H9 (cell line): ENCODE data around the gene STK32B. TPM values are rescaled to one million over a fixed set of nuclear protein-coding genes. Genes with fewer than 3 reads are reported as not detected.

Experiments
- DNase-seq: peaks from one replicate; pipeline ENCODE4 v3.0.0-alpha.2; 2017
- H2AFZ ChIP-seq: one replicate; pipeline ENCODE4 v1.6.1; 2013; ENCODE audit warnings: mild to moderate bottlenecking, low read length, control low read depth, moderate library complexity
- H2AK5ac ChIP-seq: 2 replicates; pipeline ENCODE4 v1.6.1; 2013; ENCODE audit warnings: low read length, control low read depth, mixed read lengths; ENCODE audit not compliant: insufficient read length
- H2BK120ac ChIP-seq: one replicate; pipeline ENCODE4 v1.6.1; 2013; ENCODE audit warnings: low read depth, mild to moderate bottlenecking, low read length, control low read depth, inconsistent platforms; ENCODE audit not compliant: poor library complexity, severe bottlenecking
- H2BK12ac ChIP-seq: 2 replicates; pipeline ENCODE4 v1.6.1; 2013; ENCODE audit warnings: low read length, control low read depth, mixed read lengths, low read depth; ENCODE audit not compliant: insufficient read length
- H2BK15ac ChIP-seq: 2 replicates; pipeline ENCODE4 v1.6.1; 2013; ENCODE audit warnings: low read depth, low read length, control low read depth
- H2BK20ac ChIP-seq: one replicate; pipeline ENCODE4 v1.6.1; 2013; ENCODE audit warnings: low read depth, mild to moderate bottlenecking, low read length, control low read depth, inconsistent platforms; ENCODE audit not compliant: poor library complexity, severe bottlenecking
- H2BK5ac ChIP-seq: 2 replicates; pipeline ENCODE4 v1.6.1; 2013; ENCODE audit warnings: low read length, control low read depth, mixed read lengths; ENCODE audit not compliant: insufficient read length
- H3K14ac ChIP-seq: 2 replicates; pipeline ENCODE4 v1.6.1; 2013; ENCODE audit warnings: low read length, control low read depth; ENCODE audit not compliant: insufficient read depth
- H3K18ac ChIP-seq: 2 replicates; pipeline ENCODE4 v1.6.1; 2013; ENCODE audit warnings: low read depth, mild to moderate bottlenecking, mixed read lengths, low read length, control low read depth; ENCODE audit not compliant: insufficient read length
- H3K23ac ChIP-seq: 2 replicates; pipeline ENCODE4 v1.6.1; 2013; ENCODE audit warnings: low read length, control low read depth, mixed read lengths, low read depth; ENCODE audit not compliant: insufficient read length
- H3K23me2 ChIP-seq: 2 replicates; pipeline ENCODE4 v1.6.1; 2013; ENCODE audit warnings: low read depth, mild to moderate bottlenecking, mixed read lengths, low read length, control low read depth; ENCODE audit not compliant: insufficient read length, poor library complexity, severe bottlenecking
- H3K27ac ChIP-seq: 2 replicates; pipeline ENCODE4 v1.5.1; 2013; ENCODE audit warnings: low read length, control low read depth, mixed read lengths, low read depth; ENCODE audit not compliant: insufficient read length
- H3K27me3 ChIP-seq: 2 replicates; pipeline ENCODE4 v1.6.1; 2013; ENCODE audit warnings: low read length, control low read depth, inconsistent platforms; ENCODE audit not compliant: insufficient read depth
- H3K4ac ChIP-seq: 2 replicates; pipeline ENCODE4 v1.6.1; 2013; ENCODE audit warnings: low read depth, mild to moderate bottlenecking, control low read depth, inconsistent platforms, low read length, moderate library complexity
- H3K4me1 ChIP-seq: 2 replicates; pipeline ENCODE4 v1.6.1; 2013; ENCODE audit warnings: low read length, control low read depth, inconsistent platforms; ENCODE audit not compliant: insufficient read depth
- H3K4me2 ChIP-seq: 2 replicates; pipeline ENCODE4 v1.6.1; 2013; ENCODE audit warnings: low read length, control low read depth, mixed read lengths; ENCODE audit not compliant: insufficient read length, insufficient read depth
- H3K56ac ChIP-seq: 2 replicates; pipeline ENCODE4 v1.6.1; 2013; ENCODE audit warnings: low read depth, mild to moderate bottlenecking, mixed read lengths, low read length, control low read depth; ENCODE audit not compliant: insufficient read length
- H3K79me1 ChIP-seq: 2 replicates; pipeline ENCODE4 v1.6.1; 2013; ENCODE audit warnings: low read depth, mild to moderate bottlenecking, moderate library complexity, low read length, control low read depth, inconsistent platforms; ENCODE audit not compliant: insufficient read depth, poor library complexity, severe bottlenecking
- H3K79me2 ChIP-seq: 2 replicates; pipeline ENCODE4 v1.6.1; 2013; ENCODE audit warnings: low read length, control low read depth, inconsistent platforms; ENCODE audit not compliant: insufficient read depth
- H3K9ac ChIP-seq: 2 replicates; pipeline ENCODE4 v1.6.1; 2013; ENCODE audit warnings: low read length, control low read depth, mixed read lengths; ENCODE audit not compliant: insufficient read length; ENCODE audit errors: extremely low read depth
- H3K9me3 ChIP-seq: one replicate; pipeline ENCODE4 v1.6.1; 2013; ENCODE audit warnings: low read depth, low read length, inconsistent platforms; ENCODE audit not compliant: control insufficient read depth
- H3T11ph ChIP-seq: one replicate; pipeline ENCODE4 v1.6.1; 2013; ENCODE audit warnings: mild to moderate bottlenecking, low read length, control low read depth, inconsistent platforms
- H4K20me1 ChIP-seq: one replicate; pipeline ENCODE4 v1.6.1; 2013; ENCODE audit not compliant: control insufficient read depth, insufficient read length, insufficient read depth
- H4K5ac ChIP-seq: 2 replicates; pipeline ENCODE4 v1.6.1; 2013; ENCODE audit warnings: low read depth, mild to moderate bottlenecking, mixed read lengths, low read length, control low read depth; ENCODE audit not compliant: insufficient read length
- H4K8ac ChIP-seq: replicated peaks from 2 replicates; pipeline ENCODE4 v1.6.1; 2013; ENCODE audit warnings: low read length, control low read depth, mixed read lengths, low read depth; ENCODE audit not compliant: insufficient read length
- H4K91ac ChIP-seq: 2 replicates; pipeline ENCODE4 v1.6.1; 2013; ENCODE audit warnings: low read depth, mild to moderate bottlenecking, moderate library complexity, mixed read lengths, low read length, control low read depth; ENCODE audit not compliant: insufficient read length
- H3K27ac Mint-ChIP-seq, 3 experiments: 2 replicates in 2 of 3; 3 replicates in 1 of 3; pipeline ENCODE4 v1.8.0; 2020 to 2021; ENCODE audit warnings: mixed read lengths in 3 of 3, mild to moderate bottlenecking in 1 of 3, moderate library complexity in 1 of 3
- H3K27me3 Mint-ChIP-seq: 2 replicates; pipeline ENCODE4 v1.8.0; 2021; ENCODE audit warnings: low read depth, mild to moderate bottlenecking, moderate library complexity, mixed read lengths
- H3K36me3 Mint-ChIP-seq, 3 experiments: 2 replicates in 2 of 3; 3 replicates in 1 of 3; pipeline ENCODE4 v1.8.0; 2020 to 2021; ENCODE audit warnings: low read depth in 3 of 3, mixed read lengths in 3 of 3; ENCODE audit not compliant: insufficient read depth in 1 of 3
- H3K4me1 Mint-ChIP-seq, 2 experiments: 2 replicates each; pipeline ENCODE4 v1.8.0; 2020; ENCODE audit warnings: mixed read lengths in 2 of 2
- H3K4me3 Mint-ChIP-seq, 2 experiments: 2 replicates in 1 of 2; 3 replicates in 1 of 2; pipeline ENCODE4 v1.8.0; 2020 to 2021; ENCODE audit warnings: mild to moderate bottlenecking in 2 of 2, mixed read lengths in 2 of 2, moderate library complexity in 1 of 2
- H3K9me3 Mint-ChIP-seq, 2 experiments: 2 replicates in 1 of 2; 3 replicates in 1 of 2; pipeline ENCODE4 v1.8.0; 2020; ENCODE audit warnings: mild to moderate bottlenecking in 2 of 2, mixed read lengths in 2 of 2, moderate library complexity in 1 of 2
- WGBS: extraction: QIAGEN DNeasy Blood & Tissue Kit; methylation state at CpG from one replicate; pipeline ENCODE4 v1.1.7; 2013; ENCODE audit warnings: missing lambda C conversion rate, low lambda C conversion rate, mixed read lengths; ENCODE audit not compliant: insufficient read length; ENCODE audit errors: extremely low coverage; 5-methylcytosine and 5-hydroxymethylcytosine counted together
- total RNA-seq: library from RNA; stranded (reverse); gene quantifications from 2 replicates; pipeline ENCODE4 v1.2.1, GENCODE V29; 2021
- TF ChIP-seq, protein P1 (sequence below): fragments of 200-600 bp; sonication (generic); conservative IDR thresholded peaks from 3 replicates; pipeline ENCODE4 v1.8.0; 2021; ENCODE audit warnings: antibody characterized with exemption, mild to moderate bottlenecking

The STK32B gene
- total RNA-seq, 1 experiment from 2014 or later, result 1.0 TPM

DNA sequence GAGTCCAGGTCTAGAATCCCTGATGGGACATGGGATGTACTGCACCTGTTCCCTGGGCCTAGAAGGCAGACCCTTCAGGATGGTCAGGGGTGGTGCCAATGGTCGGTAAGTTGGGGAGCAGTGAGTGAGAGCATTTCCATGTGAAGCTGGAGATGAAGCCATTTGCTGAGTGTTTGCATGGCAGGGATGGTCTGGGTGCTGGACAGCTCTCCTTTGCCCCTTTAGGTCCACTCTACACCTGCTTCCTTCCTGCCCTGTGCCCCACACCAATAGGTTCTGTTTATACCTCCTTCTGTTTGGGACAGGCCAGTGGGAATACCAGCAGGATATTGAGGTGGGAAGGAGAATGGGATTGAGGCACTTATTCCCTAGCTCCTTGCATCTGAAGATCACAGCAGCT, 181.3 kb downstream of the STK32B start:
- no peak for DNase-seq
- Histone ChIP-seq H3K27me3 (no peaks in the 10 kb centered on the region), H3K27ac (no peak overlapping the region), H2BK20ac (no peak overlapping the region), H2AFZ (no peak overlapping the region), H3K4me2 (no peak overlapping the region), H3K9ac (no peak overlapping the region), H2AK5ac (no peak overlapping the region), H4K91ac (no peak overlapping the region), H2BK120ac (no peak overlapping the region), H2BK12ac (no peak overlapping the region), H3K4me1 (peaks cover 5% of the 10 kb centered on the region; the same call in 1 of the 2 replicates), H3K18ac (no peak overlapping the region), H3K79me1 (no peaks in the 10 kb centered on the region), H4K8ac (no peak overlapping the region), H3K23me2 (no peaks in the 10 kb centered on the region), H3K56ac (no peak overlapping the region), H2BK5ac (no peak overlapping the region), H3K14ac (no peak overlapping the region), H3T11ph (no peak overlapping the region), H3K23ac (no peak overlapping the region), H3K79me2 (no peaks in the 10 kb centered on the region), H4K5ac (no peak overlapping the region), H4K20me1 (no peaks in the 10 kb centered on the region), H3K4ac (no peak overlapping the region), H3K9me3 (no peaks in the 10 kb centered on the region), H2BK15ac (no peak overlapping the region)
- no CpG with 5 or more reads among the region's 1 CpG for WGBS
- TF ChIP-seq, protein P1, sequence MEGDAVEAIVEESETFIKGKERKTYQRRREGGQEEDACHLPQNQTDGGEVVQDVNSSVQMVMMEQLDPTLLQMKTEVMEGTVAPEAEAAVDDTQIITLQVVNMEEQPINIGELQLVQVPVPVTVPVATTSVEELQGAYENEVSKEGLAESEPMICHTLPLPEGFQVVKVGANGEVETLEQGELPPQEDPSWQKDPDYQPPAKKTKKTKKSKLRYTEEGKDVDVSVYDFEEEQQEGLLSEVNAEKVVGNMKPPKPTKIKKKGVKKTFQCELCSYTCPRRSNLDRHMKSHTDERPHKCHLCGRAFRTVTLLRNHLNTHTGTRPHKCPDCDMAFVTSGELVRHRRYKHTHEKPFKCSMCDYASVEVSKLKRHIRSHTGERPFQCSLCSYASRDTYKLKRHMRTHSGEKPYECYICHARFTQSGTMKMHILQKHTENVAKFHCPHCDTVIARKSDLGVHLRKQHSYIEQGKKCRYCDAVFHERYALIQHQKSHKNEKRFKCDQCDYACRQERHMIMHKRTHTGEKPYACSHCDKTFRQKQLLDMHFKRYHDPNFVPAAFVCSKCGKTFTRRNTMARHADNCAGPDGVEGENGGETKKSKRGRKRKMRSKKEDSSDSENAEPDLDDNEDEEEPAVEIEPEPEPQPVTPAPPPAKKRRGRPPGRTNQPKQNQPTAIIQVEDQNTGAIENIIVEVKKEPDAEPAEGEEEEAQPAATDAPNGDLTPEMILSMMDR, result no peak
- Mint-ChIP-seq H3K27me3 (peaks cover 11% of the 10 kb centered on the region), H3K27ac (no peak overlapping the region), H3K36me3 (no peaks in the 10 kb centered on the region), H3K9me3 (no peaks in the 10 kb centered on the region; a peak in 1 of 5 replicates), H3K4me3 (no peak overlapping the region), H3K4me1 (peaks cover 14 to 20% of the 10 kb centered on the region in 2 experiments)
